ENCODE measurements around the gene PIGBOS1.
A peak's percentile ranks its signal among the peaks of the same experiment; 100 is the strongest.
"Not testable (repeated sequence)": the region's sequence is repeated elsewhere in the genome, so short reads cannot be mapped to it uniquely, and the experiment has no call there.

PIGBOS1 gene

GRCh38 chr15:55290528-55291057, 28.3 kb downstream of the PIGBOS1 start:
- peak; percentile 62 for DNase-seq (ENCODE audit: low read depth)

- DNase-seq (ENCODE audit: low read depth) = no peak
These were observed 29.0 kb downstream of the PIGBOS1 start, which contains the start of gene RAB27A for GRCh38 chr15:55289746-55290527. Gene RAB27A (minus strand): TSS chr15:55289813. CDS start chr15:55234934, 54,879 bp downstream.

- DNase-seq (ENCODE audit: low read depth) = no peak
These were observed 29.7 kb downstream of the PIGBOS1 start for GRCh38 chr15:55289011-55289745.

GRCh38 chr15:55288006-55288717, 30.8 kb downstream of the PIGBOS1 start:
- no peak for DNase-seq (ENCODE audit: low read depth)

GRCh38 chr15:55286442-55287189, 32.3 kb downstream of the PIGBOS1 start:
- not testable (repeated sequence) for DNase-seq (ENCODE audit: low read depth)

GRCh38 chr15:55284426-55284825, 34.5 kb downstream of the PIGBOS1 start:
- DNase-seq (ENCODE audit: low read depth) = no peak

GRCh38 chr15:55283379-55284147, 35.4 kb downstream of the PIGBOS1 start:
- DNase-seq (ENCODE audit: low read depth) = no peak

GRCh38 chr15:55282284-55282833, 36.6 kb downstream of the PIGBOS1 start:
- peak; percentile 56 for DNase-seq (ENCODE audit: low read depth)

- DNase-seq (ENCODE audit: low read depth) = no peak
These were observed 37.2 kb downstream of the PIGBOS1 start for GRCh38 chr15:55281517-55282228.

- DNase-seq (ENCODE audit: low read depth) = not testable (repeated sequence)
These were observed 38.3 kb downstream of the PIGBOS1 start for GRCh38 chr15:55280589-55280988.

- DNase-seq (ENCODE audit: low read depth) = peak; percentile 71
These were observed 39.1 kb downstream of the PIGBOS1 start for GRCh38 chr15:55279746-55280351.

- DNase-seq (ENCODE audit: low read depth) = no peak
These were observed 39.7 kb downstream of the PIGBOS1 start for GRCh38 chr15:55279100-55279745.

GRCh38 chr15:55277715-55278114, 41.2 kb downstream of the PIGBOS1 start:
- no peak for DNase-seq (ENCODE audit: low read depth)

- DNase-seq (ENCODE audit: low read depth) = no peak
These were observed 41.8 kb downstream of the PIGBOS1 start for GRCh38 chr15:55277116-55277564.

- DNase-seq (ENCODE audit: low read depth) = no peak
These were observed 42.6 kb downstream of the PIGBOS1 start for GRCh38 chr15:55276324-55276723.

GRCh38 chr15:55270291-55270690, 48.6 kb downstream of the PIGBOS1 start:
- no peak for DNase-seq (ENCODE audit: low read depth)

GRCh38 chr15:55268176-55268695, 50.7 kb downstream of the PIGBOS1 start:
- DNase-seq (ENCODE audit: low read depth) = no peak

- no peak for DNase-seq (ENCODE audit: low read depth)
These were observed 51.3 kb downstream of the PIGBOS1 start for GRCh38 chr15:55267401-55268175.
